A549 (cell line): ENCODE measurements around the gene RUFY2. TPM values are rescaled to one million over a fixed set of nuclear protein-coding genes. Genes with fewer than 3 reads are reported as not detected.

ENCODE experiments used
- ATAC-seq, 2 experiments: fragments of 200-7000 bp in 1 of 2; fragments of >200 bp in 1 of 2; cut with Nextera tagmentation in 1 of 2; cut with Tn5 transposase in 1 of 2; 3 replicates each; pipeline versions ENCODE4 v1.8.0 to v1.9.1; 2018 to 2020; ENCODE audit warnings: mild to moderate bottlenecking in 1 of 2, moderate library complexity in 1 of 2
- CTCF ChIA-PET: fragments of 300-600 bp; sonication (Branson Sonifier 250); formaldehyde crosslinking; extraction: SDS; loops from one replicate; lab custom pipeline; 2021; ENCODE audit warnings: antibody characterized with exemption, inconsistent platforms; lab: Yijun Ruan, JAX
- POLR2A ChIA-PET: fragments of 350-600 bp; formaldehyde crosslinking; extraction: SDS; loops from one replicate; lab custom pipeline; 2021; ENCODE audit warnings: antibody characterized with exemption, inconsistent platforms; lab: Yijun Ruan, JAX
- DNase-seq, 2 experiments: peaks; one replicate each; pipeline versions ENCODE4 v3.0.0 to v3.0.0-alpha.2; 2011 to 2016; ENCODE audit warnings: low read depth in 1 of 2, low spot score in 1 of 2
- FAIRE-seq: peaks from 2 replicates; lab custom pipeline; 2011; peaks lifted over from hg19 to GRCh38; lab: Jason Lieb, UNC
- H3K27ac ChIP-seq, 2 experiments: fragments of >200 bp; sonication (Bioruptor Twin); formaldehyde crosslinking; 3 replicates each; pipeline ENCODE4 v1.5.1; 2016 to 2017
- H3K4me1 ChIP-seq: fragments of >200 bp; sonication (Bioruptor Twin); formaldehyde crosslinking; 3 replicates; pipeline ENCODE4 v1.6.1; 2016
- H3K4me2 ChIP-seq: fragments of >200 bp; sonication (Bioruptor Twin); formaldehyde crosslinking; 3 replicates; pipeline ENCODE4 v1.6.1; 2016
- H3K4me3 ChIP-seq: fragments of >200 bp; sonication (Bioruptor Twin); formaldehyde crosslinking; 3 replicates; pipeline ENCODE4 v1.5.1; 2016
- H3K9me3 ChIP-seq: fragments of >200 bp; sonication (Bioruptor Twin); formaldehyde crosslinking; 3 replicates; pipeline ENCODE4 v1.6.1; 2016
- ATOH8 ChIP-seq: fragments of 250-450 bp; sonication (Bioruptor Pico); IDR thresholded peaks from 2 replicates; pipeline ENCODE4 v1.5.0; 2020; ENCODE audit warnings: low read depth, mild to moderate bottlenecking, moderate library complexity
- CBX2 ChIP-seq: fragments of 200-600 bp; sonication (generic); IDR thresholded peaks from 2 replicates; pipeline ENCODE4 v1.6.1; 2016; ENCODE audit warnings: low read depth, mild to moderate bottlenecking, borderline replicate concordance
- CEBPB ChIP-seq, 2 experiments: fragments of >200 bp in 1 of 2; sonication (Bioruptor Twin) in 1 of 2; formaldehyde crosslinking in 1 of 2; IDR thresholded peaks; 2 replicates each; pipeline ENCODE4 v1.6.1; 2012 to 2016
- CHD4 ChIP-seq: fragments of 200-600 bp; sonication (generic); IDR thresholded peaks from 2 replicates; pipeline ENCODE4 v1.6.1; 2016; ENCODE audit warnings: antibody characterized with exemption, mild to moderate bottlenecking, borderline replicate concordance
- CTCF ChIP-seq: fragments of >200 bp; sonication (Bioruptor Twin); formaldehyde crosslinking; IDR thresholded peaks from 3 replicates; pipeline ENCODE4 v1.5.1; 2016
- EHMT2 ChIP-seq: fragments of 200-600 bp; sonication (generic); IDR thresholded peaks from 2 replicates; pipeline ENCODE4 v1.6.1; 2016; ENCODE audit warnings: antibody characterized with exemption, low read depth, mild to moderate bottlenecking, moderate library complexity
- EP300 ChIP-seq, 2 experiments: fragments of >200 bp; sonication (Bioruptor Twin); formaldehyde crosslinking; IDR thresholded peaks; 2 replicates in 1 of 2; 3 replicates in 1 of 2; pipeline ENCODE4 v1.6.1; 2016 to 2017
- ESRRA ChIP-seq: fragments of 150-350 bp; IDR thresholded peaks from 2 replicates; pipeline ENCODE4 v1.6.1; 2014; ENCODE audit warnings: mild to moderate bottlenecking, low read length, borderline replicate concordance
- FOSB ChIP-seq: fragments of 250-450 bp; sonication (Bioruptor Pico); IDR thresholded peaks from 2 replicates; pipeline ENCODE4 v1.5.0; 2020; ENCODE audit warnings: mild to moderate bottlenecking, moderate library complexity
- HDAC2 ChIP-seq: fragments of 200-600 bp; sonication (generic); IDR thresholded peaks from 2 replicates; pipeline ENCODE4 v1.6.1; 2016
- HES2 ChIP-seq: fragments of >200 bp; sonication (Bioruptor Twin); formaldehyde crosslinking; IDR thresholded peaks from 2 replicates; pipeline ENCODE4 v1.6.1; 2016
- HEYL ChIP-seq: fragments of 250-450 bp; sonication (Bioruptor Pico); IDR thresholded peaks from 2 replicates; pipeline ENCODE4 v1.8.0; 2021; ENCODE audit warnings: mild to moderate bottlenecking, moderate library complexity
- JUNB ChIP-seq: fragments of >200 bp; sonication (Bioruptor Twin); formaldehyde crosslinking; IDR thresholded peaks from 2 replicates; pipeline ENCODE4 v1.6.1; 2016
- KDM1A ChIP-seq: fragments of 200-600 bp; sonication (generic); IDR thresholded peaks from 2 replicates; pipeline ENCODE4 v1.6.1; 2016; ENCODE audit warnings: low read depth, mild to moderate bottlenecking
- MAZ ChIP-seq: fragments of 150-350 bp; IDR thresholded peaks from 2 replicates; pipeline ENCODE4 v1.6.1; 2014; ENCODE audit warnings: antibody characterized with exemption, low read depth, low read length, borderline replicate concordance
- MYC ChIP-seq: IDR thresholded peaks from 2 replicates; pipeline ENCODE4 v1.6.1; 2012; ENCODE audit warnings: mild to moderate bottlenecking, inconsistent platforms, low read length, improper control_type of control experiment, borderline replicate concordance
- POLR2AphosphoS2 ChIP-seq: conservative IDR thresholded peaks from 2 replicates; pipeline ENCODE4 v1.6.1; 2012; ENCODE audit warnings: low read length, improper control_type of control experiment, inconsistent platforms
- RCOR1 ChIP-seq: fragments of 150-350 bp; IDR thresholded peaks from 2 replicates; pipeline ENCODE4 v1.6.1; 2014; ENCODE audit warnings: antibody characterized with exemption, low read length, low read depth
- REST ChIP-seq: fragments of 200-600 bp; sonication (generic); IDR thresholded peaks from 2 replicates; pipeline ENCODE4 v1.6.1; 2016; ENCODE audit warnings: antibody characterized with exemption, mild to moderate bottlenecking, moderate library complexity
- RNF2 ChIP-seq: fragments of 200-600 bp; sonication (generic); IDR thresholded peaks from 2 replicates; pipeline ENCODE4 v1.6.1; 2016; ENCODE audit warnings: low read depth, mild to moderate bottlenecking, antibody characterized with exemption, moderate library complexity, borderline replicate concordance
- SMC3 ChIP-seq: fragments of >200 bp; sonication (Bioruptor Twin); formaldehyde crosslinking; IDR thresholded peaks from 3 replicates; pipeline ENCODE4 v1.6.1; 2018; ENCODE audit warnings: inconsistent platforms
- TFCP2L1 ChIP-seq: fragments of 250-450 bp; sonication (Bioruptor Pico); IDR thresholded peaks from 2 replicates; pipeline ENCODE4 v1.5.0; 2021; ENCODE audit warnings: mild to moderate bottlenecking
- USF2 ChIP-seq: fragments of 450-650 bp; IDR thresholded peaks from 2 replicates; pipeline ENCODE4 v1.6.1; 2014; ENCODE audit warnings: antibody characterized with exemption
- ZSCAN20 ChIP-seq: fragments of 250-450 bp; sonication (Bioruptor Pico); IDR thresholded peaks from 2 replicates; pipeline ENCODE4 v1.8.0; 2022; ENCODE audit warnings: mild to moderate bottlenecking, moderate library complexity
- WGBS: methylation state at CpG from one replicate; pipeline ENCODE4 v1.1.6; 2017; ENCODE audit errors: missing lambda C conversion rate; 5-methylcytosine and 5-hydroxymethylcytosine counted together
- polyA plus RNA-seq, 4 experiments: library from polyadenylated mRNA; depleted of rRNA in 3 of 4; stranded (reverse); fragments of >200 nt; fragmentation: RNase III in 1 of 4; extraction: RNeasy Plus Mini Kit Qiagen cat#74134 plus additional on column Dnase treatment in 1 of 4; gene quantifications; 2 replicates in 3 of 4; 3 replicates in 1 of 4; pipeline ENCODE4 v1.2.3, GENCODE V29; 2011 to 2017

Gene RUFY2
- polyA plus RNA-seq, 2 of the 4 experiments (the other 2 are of a cell fraction): 7.9 to 20.3 TPM

- ChIA-PET CTCF (interaction anchor here (0.9 kb wide), 1 partner anchor 28 kb away, joined by 3 read pairs; the partner anchor contains the start of gene RUFY2), POLR2A (no interaction called here)
- H3K9me3 ChIP-seq: no peaks in the 10 kb centered on the region
- no peak overlapping the region for H3K27ac ChIP-seq
- FAIRE-seq (no peak), ATAC-seq (no peak), DNase-seq (no peak)
- no peaks in the 10 kb centered on the region for H3K4me1 ChIP-seq
- H3K4me3 ChIP-seq: no peak overlapping the region
- 94% methylated on average over 4 of the region's 4 CpGs for WGBS
- TF ChIP-seq HES2: no peak
- no peak for TF ChIP-seq JUNB
- no peak overlapping the region for H3K4me2 ChIP-seq
Measured at GRCh38 chr10:68434657-68435056, 27.6 kb upstream of the RUFY2 start.

- TF ChIP-seq RCOR1 (no peak), RNF2 (no peak), CHD4 (no peak), MAZ (no peak), FOSB (no peak), ATOH8 (CRISPR knock-in tag) (no peak), ESRRA (no peak), MYC (no peak), EHMT2 (no peak), HEYL (no peak), ZSCAN20 (CRISPR knock-in tag) (no peak), CBX2 (no peak), POLR2AphosphoS2 (no peak), HDAC2 (no peak)
- Histone ChIP-seq H3K9me3 (no peaks in the 10 kb centered on the region), H3K4me3 (no peak overlapping the region), H3K27ac (no peak overlapping the region), H3K4me2 (no peak overlapping the region), H3K4me1 (no peaks in the 10 kb centered on the region)
- 88% methylated on average over 5 of the region's 5 CpGs for WGBS
- ChIA-PET CTCF (interaction anchor here (0.6 to 0.7 kb wide), 3 partner anchors 36 to 269 kb away, joined by 3 to 4 read pairs (median 3); no protein-coding TSS in a partner anchor), POLR2A (no interaction called here)
- FAIRE-seq (no peak), ATAC-seq (no peak), DNase-seq (no peak)
Measured at GRCh38 chr10:68428396-68429104, 21.5 kb upstream of the RUFY2 start.

- no peaks in the 10 kb centered on the region for H3K9me3 ChIP-seq
- ATAC-seq (no peak), DNase-seq (no peak), FAIRE-seq (no peak)
- no peak overlapping the region for H3K4me2 ChIP-seq
- H3K27ac ChIP-seq: no peak overlapping the region
- no peak overlapping the region for H3K4me3 ChIP-seq
- H3K4me1 ChIP-seq: no peaks in the 10 kb centered on the region
- 95% methylated on average over 20 of the region's 20 CpGs for WGBS
- ChIA-PET POLR2A (no interaction called here), CTCF (interaction anchor here (0.7 kb wide), 1 partner anchor 13 kb away, joined by 3 read pairs; no protein-coding TSS in a partner anchor)
- TF ChIP-seq CBX2 (no peak), EP300 (IDR thresholded peaks at IDR 0.05) (no peak), CEBPB (IDR thresholded peaks at IDR 0.05) (no peak), SMC3 (no peak), REST (no peak), TFCP2L1 (CRISPR knock-in tag) (no peak), ATOH8 (CRISPR knock-in tag) (no peak), RCOR1 (no peak), EHMT2 (no peak), USF2 (no peak), MYC (no peak), KDM1A (no peak), CTCF (no peak), JUNB (no peak)
Measured at GRCh38 chr10:68424454-68425014, 17.5 kb upstream of the RUFY2 start.
